Measurements from ENCODE around the gene CD58.

- no peak for TF ChIP-seq MXI1 (IDR thresholded peaks at IDR 0.05; ENCODE audit: low read depth, low read length)
- peak; percentile 14; the same call in 1 of the 2 replicates for TF ChIP-seq FOXJ3 (CRISPR knock-in tag; IDR thresholded peaks at IDR 0.05)
- TF ChIP-seq CTCF (IDR thresholded peaks at IDR 0.05), result no peak
- TF ChIP-seq ELF1 (IDR thresholded peaks at IDR 0.05), result no peak
- TF ChIP-seq RAD21 (IDR thresholded peaks at IDR 0.05; ENCODE audit: low read length), result no peak
- TF ChIP-seq TAF1 (IDR thresholded peaks at IDR 0.05; ENCODE audit: borderline replicate concordance, low read depth, low read length), result no peak
- TF ChIP-seq FOXM1 (IDR thresholded peaks at IDR 0.05; ENCODE audit: low read depth), result no peak
- TF ChIP-seq JUND (IDR thresholded peaks at IDR 0.05), result no peak
- TF ChIP-seq POLR2AphosphoS5 (IDR thresholded peaks at IDR 0.05; ENCODE audit: low read depth, low read length), result no peak
- no peak for TF ChIP-seq EP300 (IDR thresholded peaks at IDR 0.05; ENCODE audit: borderline replicate concordance in 1 of 2, low read depth in 1 of 2, low read length in 1 of 2)
Observed at GRCh38 chr1:116465845-116466685, 104.8 kb downstream of the CD58 start.
